GM18507 (cell line): Measurements from ENCODE around the gene MKNK2.

ENCODE experiments used
- DNase-seq: peaks from one replicate; pipeline ENCODE4 v3.0.0; 2011; ENCODE audit warnings: low read depth; ENCODE audit not compliant: insufficient read length; ENCODE audit errors: extremely low spot score
- FAIRE-seq: peaks from 2 replicates; lab custom pipeline; 2011; peaks lifted over from hg19 to GRCh38; lab: Jason Lieb, UNC

Gene MKNK2

GRCh38 chr19:2047076-2047448 is 4.0 kb downstream of the MKNK2 start:
- FAIRE-seq (no peak), DNase-seq (no peak)

- DNase-seq (no peak), FAIRE-seq (no peak)
Observed at GRCh38 chr19:2046046-2046907, 4.8 kb downstream of the MKNK2 start.

- FAIRE-seq (no peak), DNase-seq (no peak)
Observed at GRCh38 chr19:2045501-2046045, 5.5 kb downstream of the MKNK2 start.

- FAIRE-seq (peak; percentile 21), DNase-seq (no peak)
Observed at GRCh38 chr19:2044709-2045500, 6.1 kb downstream of the MKNK2 start.

GRCh38 chr19:2043961-2044708 is 6.9 kb downstream of the MKNK2 start:
- FAIRE-seq: no peak
- DNase-seq: no peak

- no peak for DNase-seq
- no peak for FAIRE-seq
Observed at GRCh38 chr19:2043251-2043641, 7.8 kb downstream of the MKNK2 start.

GRCh38 chr19:2042485-2043250 is 8.4 kb downstream of the MKNK2 start:
- no peak for FAIRE-seq
- DNase-seq: no peak

GRCh38 chr19:2041683-2042484 is 9.2 kb downstream of the MKNK2 start:
- peak; percentile 95 for FAIRE-seq
- peak; percentile 98 for DNase-seq

GRCh38 chr19:2041433-2041682 is 9.7 kb downstream of the MKNK2 start:
- no peak for FAIRE-seq

GRCh38 chr19:2040647-2041432 is 10.2 kb downstream of the MKNK2 start:
- DNase-seq (no peak), FAIRE-seq (no peak)

More at GRCh38 chr19:2041433-2041682, 9.7 kb downstream of the MKNK2 start:
- DNase-seq: no peak

GRCh38 chr19:2039959-2040646 is 10.9 kb downstream of the MKNK2 start:
- FAIRE-seq (no peak), DNase-seq (no peak)

GRCh38 chr19:2039089-2039958 is 11.7 kb downstream of the MKNK2 start:
- DNase-seq (no peak), FAIRE-seq (no peak)

GRCh38 chr19:2038284-2039088 is 12.6 kb downstream of the MKNK2 start:
- DNase-seq: no peak
- no peak for FAIRE-seq

GRCh38 chr19:2037651-2038255 is 13.3 kb downstream of the MKNK2 start:
- DNase-seq: no peak
- FAIRE-seq: no peak

- FAIRE-seq (no peak), DNase-seq (no peak)
Observed at GRCh38 chr19:2036424-2036823, 14.6 kb downstream of the MKNK2 start.
